K562 (cell line): ENCODE measurements around the gene FERMT3. TPM values are rescaled to one million over a fixed set of nuclear protein-coding genes. Genes with fewer than 3 reads are reported as not detected.

Experiments
- ATF4 ChIP-seq: fragments of 450-650 bp; formaldehyde crosslinking; IDR thresholded peaks from 2 replicates; pipeline ENCODE4 v1.4.0; 2022; ENCODE audit warnings: mild to moderate bottlenecking, moderate library complexity
- CEBPB ChIP-seq: fragments of 450-650 bp; IDR thresholded peaks from 2 replicates; pipeline ENCODE4 v1.6.1; 2016; ENCODE audit warnings: missing genetic modification characterization, missing compliant biosample characterization
- MEF2D ChIP-seq: conservative IDR thresholded peaks from 2 replicates; pipeline ENCODE4 v1.6.1; 2016; ENCODE audit warnings: low read depth, missing genetic modification characterization, missing compliant biosample characterization
- SMAD1 ChIP-seq: fragments of 150-350 bp; IDR thresholded peaks from 2 replicates; pipeline ENCODE4 v1.6.1; 2014; ENCODE audit warnings: low read length, low read depth; ENCODE audit not compliant: partially characterized antibody
- polyA plus RNA-seq, 8 experiments: library from polyadenylated mRNA; depleted of rRNA in 4 of 8; stranded (reverse) in 5 of 8; unstranded in 3 of 8; fragments of >200 nt; fragmentation: Nextera tagmentation in 2 of 8; fragmentation: Illumina TruSeq in 1 of 8; extraction: Ambion mirVana in 2 of 8; extraction: Trizol in 1 of 8; gene quantifications; 2 replicates each; pipeline versions ENCODE4 v1.2.1 to v1.2.3, GENCODE V29; 2011 to 2014; ENCODE audit warnings: inconsistent platforms in 1 of 8, missing spikeins in 1 of 8
- total RNA-seq, 7 experiments: library from RNA; depleted of rRNA in 6 of 7; stranded (reverse); fragments of >200 nt in 6 of 7; fragmentation: Illumina TruSeq in 2 of 7; extraction: Trizol in 2 of 7; gene quantifications; 2 replicates each; pipeline versions ENCODE4 v1.2.1 to v1.2.3, GENCODE V29; 2011 to 2021; ENCODE audit warnings: low replicate concordance in 1 of 7
- TF ChIP-seq, protein P1 (sequence below): fragments of 450-650 bp; IDR thresholded peaks from 2 replicates; pipeline ENCODE4 v1.7.1; 2018; ENCODE audit warnings: mild to moderate bottlenecking, low read depth; ENCODE audit not compliant: partially characterized antibody
- TF ChIP-seq, protein P2 (sequence below): fragments of 200-600 bp; sonication (generic); IDR thresholded peaks from one replicate; pipeline ENCODE4 v1.6.1; 2012; ENCODE audit warnings: mild to moderate bottlenecking, low read depth, low read length, inconsistent platforms

Gene FERMT3
- total and polyA plus RNA-seq, 9 of the 15 experiments (the other 6 are each of a cell fraction or from before 2014, with no cell fraction given), result 3.2 to 275 (median 79.7) TPM

DNA sequence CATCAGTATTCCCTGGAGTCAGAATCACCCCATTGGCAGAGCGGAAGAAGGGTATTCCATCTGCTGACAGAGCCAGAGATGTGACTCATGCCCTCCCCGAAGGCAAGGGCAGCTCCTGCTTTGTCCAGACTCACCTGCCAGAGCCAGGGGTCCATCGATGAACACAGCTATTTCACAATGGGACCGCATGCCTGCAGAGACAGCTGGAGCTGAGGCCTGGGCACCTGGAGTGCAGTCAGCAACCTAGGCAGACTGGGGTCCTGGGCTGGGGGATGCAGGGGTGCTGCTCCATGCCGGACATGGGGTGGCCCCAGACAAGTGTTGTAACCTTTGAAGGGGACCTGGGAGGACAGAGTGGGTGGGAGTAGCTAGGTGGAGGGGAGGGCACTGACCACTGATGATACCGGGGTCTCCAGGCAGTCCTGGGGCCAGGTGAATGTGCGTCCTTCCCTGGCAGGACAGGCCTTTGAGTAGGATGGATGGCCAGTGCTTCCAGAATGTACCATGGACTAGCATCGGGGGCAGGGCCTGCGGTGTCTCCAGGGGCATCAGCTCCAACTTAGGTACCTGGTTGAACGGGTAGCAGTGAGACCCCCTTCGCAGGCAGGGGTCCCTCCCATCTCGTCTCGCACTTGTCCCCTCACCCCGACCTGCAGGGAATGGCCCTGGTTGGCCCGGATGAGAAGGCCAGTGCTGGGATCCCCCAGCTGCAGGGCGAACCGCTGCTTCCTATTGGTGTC is 17.8 kb downstream of the FERMT3 start (continued):
- TF ChIP-seq ATF4 (CRISPR knock-in tag) (no peak), MEF2D (tag) (no peak), CEBPB (tag) (peak; percentile 43), SMAD1 (peak; percentile 22)
- TF ChIP-seq, protein P1, sequence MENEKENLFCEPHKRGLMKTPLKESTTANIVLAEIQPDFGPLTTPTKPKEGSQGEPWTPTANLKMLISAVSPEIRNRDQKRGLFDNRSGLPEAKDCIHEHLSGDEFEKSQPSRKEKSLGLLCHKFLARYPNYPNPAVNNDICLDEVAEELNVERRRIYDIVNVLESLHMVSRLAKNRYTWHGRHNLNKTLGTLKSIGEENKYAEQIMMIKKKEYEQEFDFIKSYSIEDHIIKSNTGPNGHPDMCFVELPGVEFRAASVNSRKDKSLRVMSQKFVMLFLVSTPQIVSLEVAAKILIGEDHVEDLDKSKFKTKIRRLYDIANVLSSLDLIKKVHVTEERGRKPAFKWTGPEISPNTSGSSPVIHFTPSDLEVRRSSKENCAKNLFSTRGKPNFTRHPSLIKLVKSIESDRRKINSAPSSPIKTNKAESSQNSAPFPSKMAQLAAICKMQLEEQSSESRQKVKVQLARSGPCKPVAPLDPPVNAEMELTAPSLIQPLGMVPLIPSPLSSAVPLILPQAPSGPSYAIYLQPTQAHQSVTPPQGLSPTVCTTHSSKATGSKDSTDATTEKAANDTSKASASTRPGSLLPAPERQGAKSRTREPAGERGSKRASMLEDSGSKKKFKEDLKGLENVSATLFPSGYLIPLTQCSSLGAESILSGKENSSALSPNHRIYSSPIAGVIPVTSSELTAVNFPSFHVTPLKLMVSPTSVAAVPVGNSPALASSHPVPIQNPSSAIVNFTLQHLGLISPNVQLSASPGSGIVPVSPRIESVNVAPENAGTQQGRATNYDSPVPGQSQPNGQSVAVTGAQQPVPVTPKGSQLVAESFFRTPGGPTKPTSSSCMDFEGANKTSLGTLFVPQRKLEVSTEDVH, result peak; percentile 31
- TF ChIP-seq, protein P2, sequence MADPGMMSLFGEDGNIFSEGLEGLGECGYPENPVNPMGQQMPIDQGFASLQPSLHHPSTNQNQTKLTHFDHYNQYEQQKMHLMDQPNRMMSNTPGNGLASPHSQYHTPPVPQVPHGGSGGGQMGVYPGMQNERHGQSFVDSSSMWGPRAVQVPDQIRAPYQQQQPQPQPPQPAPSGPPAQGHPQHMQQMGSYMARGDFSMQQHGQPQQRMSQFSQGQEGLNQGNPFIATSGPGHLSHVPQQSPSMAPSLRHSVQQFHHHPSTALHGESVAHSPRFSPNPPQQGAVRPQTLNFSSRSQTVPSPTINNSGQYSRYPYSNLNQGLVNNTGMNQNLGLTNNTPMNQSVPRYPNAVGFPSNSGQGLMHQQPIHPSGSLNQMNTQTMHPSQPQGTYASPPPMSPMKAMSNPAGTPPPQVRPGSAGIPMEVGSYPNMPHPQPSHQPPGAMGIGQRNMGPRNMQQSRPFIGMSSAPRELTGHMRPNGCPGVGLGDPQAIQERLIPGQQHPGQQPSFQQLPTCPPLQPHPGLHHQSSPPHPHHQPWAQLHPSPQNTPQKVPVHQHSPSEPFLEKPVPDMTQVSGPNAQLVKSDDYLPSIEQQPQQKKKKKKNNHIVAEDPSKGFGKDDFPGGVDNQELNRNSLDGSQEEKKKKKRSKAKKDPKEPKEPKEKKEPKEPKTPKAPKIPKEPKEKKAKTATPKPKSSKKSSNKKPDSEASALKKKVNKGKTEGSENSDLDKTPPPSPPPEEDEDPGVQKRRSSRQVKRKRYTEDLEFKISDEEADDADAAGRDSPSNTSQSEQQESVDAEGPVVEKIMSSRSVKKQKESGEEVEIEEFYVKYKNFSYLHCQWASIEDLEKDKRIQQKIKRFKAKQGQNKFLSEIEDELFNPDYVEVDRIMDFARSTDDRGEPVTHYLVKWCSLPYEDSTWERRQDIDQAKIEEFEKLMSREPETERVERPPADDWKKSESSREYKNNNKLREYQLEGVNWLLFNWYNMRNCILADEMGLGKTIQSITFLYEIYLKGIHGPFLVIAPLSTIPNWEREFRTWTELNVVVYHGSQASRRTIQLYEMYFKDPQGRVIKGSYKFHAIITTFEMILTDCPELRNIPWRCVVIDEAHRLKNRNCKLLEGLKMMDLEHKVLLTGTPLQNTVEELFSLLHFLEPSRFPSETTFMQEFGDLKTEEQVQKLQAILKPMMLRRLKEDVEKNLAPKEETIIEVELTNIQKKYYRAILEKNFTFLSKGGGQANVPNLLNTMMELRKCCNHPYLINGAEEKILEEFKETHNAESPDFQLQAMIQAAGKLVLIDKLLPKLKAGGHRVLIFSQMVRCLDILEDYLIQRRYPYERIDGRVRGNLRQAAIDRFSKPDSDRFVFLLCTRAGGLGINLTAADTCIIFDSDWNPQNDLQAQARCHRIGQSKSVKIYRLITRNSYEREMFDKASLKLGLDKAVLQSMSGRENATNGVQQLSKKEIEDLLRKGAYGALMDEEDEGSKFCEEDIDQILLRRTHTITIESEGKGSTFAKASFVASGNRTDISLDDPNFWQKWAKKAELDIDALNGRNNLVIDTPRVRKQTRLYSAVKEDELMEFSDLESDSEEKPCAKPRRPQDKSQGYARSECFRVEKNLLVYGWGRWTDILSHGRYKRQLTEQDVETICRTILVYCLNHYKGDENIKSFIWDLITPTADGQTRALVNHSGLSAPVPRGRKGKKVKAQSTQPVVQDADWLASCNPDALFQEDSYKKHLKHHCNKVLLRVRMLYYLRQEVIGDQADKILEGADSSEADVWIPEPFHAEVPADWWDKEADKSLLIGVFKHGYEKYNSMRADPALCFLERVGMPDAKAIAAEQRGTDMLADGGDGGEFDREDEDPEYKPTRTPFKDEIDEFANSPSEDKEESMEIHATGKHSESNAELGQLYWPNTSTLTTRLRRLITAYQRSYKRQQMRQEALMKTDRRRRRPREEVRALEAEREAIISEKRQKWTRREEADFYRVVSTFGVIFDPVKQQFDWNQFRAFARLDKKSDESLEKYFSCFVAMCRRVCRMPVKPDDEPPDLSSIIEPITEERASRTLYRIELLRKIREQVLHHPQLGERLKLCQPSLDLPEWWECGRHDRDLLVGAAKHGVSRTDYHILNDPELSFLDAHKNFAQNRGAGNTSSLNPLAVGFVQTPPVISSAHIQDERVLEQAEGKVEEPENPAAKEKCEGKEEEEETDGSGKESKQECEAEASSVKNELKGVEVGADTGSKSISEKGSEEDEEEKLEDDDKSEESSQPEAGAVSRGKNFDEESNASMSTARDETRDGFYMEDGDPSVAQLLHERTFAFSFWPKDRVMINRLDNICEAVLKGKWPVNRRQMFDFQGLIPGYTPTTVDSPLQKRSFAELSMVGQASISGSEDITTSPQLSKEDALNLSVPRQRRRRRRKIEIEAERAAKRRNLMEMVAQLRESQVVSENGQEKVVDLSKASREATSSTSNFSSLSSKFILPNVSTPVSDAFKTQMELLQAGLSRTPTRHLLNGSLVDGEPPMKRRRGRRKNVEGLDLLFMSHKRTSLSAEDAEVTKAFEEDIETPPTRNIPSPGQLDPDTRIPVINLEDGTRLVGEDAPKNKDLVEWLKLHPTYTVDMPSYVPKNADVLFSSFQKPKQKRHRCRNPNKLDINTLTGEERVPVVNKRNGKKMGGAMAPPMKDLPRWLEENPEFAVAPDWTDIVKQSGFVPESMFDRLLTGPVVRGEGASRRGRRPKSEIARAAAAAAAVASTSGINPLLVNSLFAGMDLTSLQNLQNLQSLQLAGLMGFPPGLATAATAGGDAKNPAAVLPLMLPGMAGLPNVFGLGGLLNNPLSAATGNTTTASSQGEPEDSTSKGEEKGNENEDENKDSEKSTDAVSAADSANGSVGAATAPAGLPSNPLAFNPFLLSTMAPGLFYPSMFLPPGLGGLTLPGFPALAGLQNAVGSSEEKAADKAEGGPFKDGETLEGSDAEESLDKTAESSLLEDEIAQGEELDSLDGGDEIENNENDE, result peak; percentile 13
